K562 (cell line): ENCODE results near the gene FARSA. TPM values are rescaled to one million over a fixed set of nuclear protein-coding genes. Genes with fewer than 3 reads are reported as not detected.
A peak's percentile ranks its signal among the peaks of the same experiment; 100 is the strongest.

Experiments used
- CREBBP ChIP-seq: IDR thresholded peaks from one replicate; pipeline ENCODE4 v1.6.1; 2012; ENCODE audit warnings: low read depth, mild to moderate bottlenecking, control low read depth, inconsistent platforms, low read length
- DACH1 ChIP-seq: fragments of 450-650 bp; IDR thresholded peaks from 2 replicates; pipeline ENCODE4 v1.6.1; 2018; ENCODE audit not compliant: partially characterized antibody
- NRF1 ChIP-seq, 2 experiments: fragments of 450-650 bp; IDR thresholded peaks in 1 of 2; conservative IDR thresholded peaks in 1 of 2; 2 replicates each; pipeline ENCODE4 v1.6.1; 2014; ENCODE audit warnings: mild to moderate bottlenecking in 2 of 2
- PTBP1 ChIP-seq: fragments of 200-400 bp; formaldehyde crosslinking; IDR thresholded peaks from 2 replicates; pipeline ENCODE4 v1.6.1; 2017; ENCODE audit warnings: low read depth, low read length
- SIRT6 ChIP-seq: IDR thresholded peaks from one replicate; pipeline ENCODE4 v1.6.1; 2012; ENCODE audit warnings: low read depth, mild to moderate bottlenecking, control low read depth, inconsistent platforms, low read length, moderate library complexity
- polyA plus RNA-seq, 8 experiments: library from polyadenylated mRNA; depleted of rRNA in 4 of 8; stranded (reverse) in 5 of 8; unstranded in 3 of 8; fragments of >200 nt; fragmentation: Nextera tagmentation in 2 of 8; fragmentation: Illumina TruSeq in 1 of 8; extraction: Ambion mirVana in 2 of 8; extraction: Trizol in 1 of 8; gene quantifications; 2 replicates each; pipeline versions ENCODE4 v1.2.1 to v1.2.3, GENCODE V29; 2011 to 2014; ENCODE audit warnings: inconsistent platforms in 1 of 8, missing spikeins in 1 of 8
- total RNA-seq, 7 experiments: library from RNA; depleted of rRNA in 6 of 7; stranded (reverse); fragments of >200 nt in 6 of 7; fragmentation: Illumina TruSeq in 2 of 7; extraction: Trizol in 2 of 7; gene quantifications; 2 replicates each; pipeline versions ENCODE4 v1.2.1 to v1.2.3, GENCODE V29; 2011 to 2021; ENCODE audit warnings: low replicate concordance in 1 of 7
- TF ChIP-seq, protein P1 (sequence below): fragments of 450-650 bp; IDR thresholded peaks from 2 replicates; pipeline ENCODE4 v1.6.1; 2016; ENCODE audit warnings: low read depth
- TF ChIP-seq, protein P2 (sequence below): fragments of 250-450 bp; sonication (Bioruptor Pico); IDR thresholded peaks from 2 replicates; pipeline ENCODE4 v1.5.1; 2021; ENCODE audit warnings: mild to moderate bottlenecking
- TF ChIP-seq, protein P3 (sequence below): sonication (generic); formaldehyde crosslinking; IDR thresholded peaks from 2 replicates; pipeline ENCODE4 v1.8.0; 2022; ENCODE audit warnings: mild to moderate bottlenecking, missing genetic modification reagents
- TF ChIP-seq, protein P4 (sequence below): fragments of 250-450 bp; sonication (Bioruptor Pico); IDR thresholded peaks from 2 replicates; pipeline ENCODE4 v1.4.0; 2020; ENCODE audit warnings: mild to moderate bottlenecking

FARSA gene
- total and polyA plus RNA-seq, 9 of the 15 experiments (the other 6 are each of a cell fraction or from before 2014, with no cell fraction given), result 25.2 to 237 (median 89.6) TPM

DNA sequence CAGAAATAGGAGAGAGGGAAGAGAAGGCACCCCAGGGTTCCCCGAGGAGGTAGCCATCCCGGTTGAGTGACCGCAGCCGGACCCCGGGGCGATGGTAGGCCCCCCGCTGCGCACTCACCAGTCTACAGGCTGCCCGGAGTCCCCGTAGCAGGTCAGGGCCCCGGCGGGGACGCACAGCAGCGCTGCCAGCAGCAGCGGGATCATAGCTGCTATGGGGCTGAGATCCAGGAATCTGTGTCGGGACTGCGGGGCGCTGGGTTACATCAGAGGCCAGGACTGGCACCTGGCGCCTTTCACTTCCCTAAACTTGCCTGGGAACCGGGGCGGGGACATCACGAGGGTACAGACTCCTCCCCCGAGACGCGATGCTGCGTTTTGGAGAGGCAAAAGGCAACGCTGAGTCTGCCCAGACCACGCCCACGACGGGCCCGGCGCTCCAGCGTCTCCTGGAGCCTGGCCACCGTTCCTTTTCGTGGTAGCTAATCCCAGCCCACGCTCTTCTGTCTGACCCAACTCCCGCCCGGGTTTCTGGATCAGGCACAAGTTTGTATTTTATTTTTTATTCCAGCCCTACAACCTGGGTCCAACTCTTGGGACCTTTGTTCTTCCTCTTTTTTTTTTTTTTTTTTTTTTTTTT lies 52.2 kb downstream of the FARSA start, which contains the start of gene DNASE2 (continued):
- peak; percentile 84 to 86 for TF ChIP-seq NRF1 (conservative IDR thresholded peaks at IDR 0.05 in 1 of 2, IDR thresholded peaks at IDR 0.05 in 1 of 2)
- TF ChIP-seq, protein P1, sequence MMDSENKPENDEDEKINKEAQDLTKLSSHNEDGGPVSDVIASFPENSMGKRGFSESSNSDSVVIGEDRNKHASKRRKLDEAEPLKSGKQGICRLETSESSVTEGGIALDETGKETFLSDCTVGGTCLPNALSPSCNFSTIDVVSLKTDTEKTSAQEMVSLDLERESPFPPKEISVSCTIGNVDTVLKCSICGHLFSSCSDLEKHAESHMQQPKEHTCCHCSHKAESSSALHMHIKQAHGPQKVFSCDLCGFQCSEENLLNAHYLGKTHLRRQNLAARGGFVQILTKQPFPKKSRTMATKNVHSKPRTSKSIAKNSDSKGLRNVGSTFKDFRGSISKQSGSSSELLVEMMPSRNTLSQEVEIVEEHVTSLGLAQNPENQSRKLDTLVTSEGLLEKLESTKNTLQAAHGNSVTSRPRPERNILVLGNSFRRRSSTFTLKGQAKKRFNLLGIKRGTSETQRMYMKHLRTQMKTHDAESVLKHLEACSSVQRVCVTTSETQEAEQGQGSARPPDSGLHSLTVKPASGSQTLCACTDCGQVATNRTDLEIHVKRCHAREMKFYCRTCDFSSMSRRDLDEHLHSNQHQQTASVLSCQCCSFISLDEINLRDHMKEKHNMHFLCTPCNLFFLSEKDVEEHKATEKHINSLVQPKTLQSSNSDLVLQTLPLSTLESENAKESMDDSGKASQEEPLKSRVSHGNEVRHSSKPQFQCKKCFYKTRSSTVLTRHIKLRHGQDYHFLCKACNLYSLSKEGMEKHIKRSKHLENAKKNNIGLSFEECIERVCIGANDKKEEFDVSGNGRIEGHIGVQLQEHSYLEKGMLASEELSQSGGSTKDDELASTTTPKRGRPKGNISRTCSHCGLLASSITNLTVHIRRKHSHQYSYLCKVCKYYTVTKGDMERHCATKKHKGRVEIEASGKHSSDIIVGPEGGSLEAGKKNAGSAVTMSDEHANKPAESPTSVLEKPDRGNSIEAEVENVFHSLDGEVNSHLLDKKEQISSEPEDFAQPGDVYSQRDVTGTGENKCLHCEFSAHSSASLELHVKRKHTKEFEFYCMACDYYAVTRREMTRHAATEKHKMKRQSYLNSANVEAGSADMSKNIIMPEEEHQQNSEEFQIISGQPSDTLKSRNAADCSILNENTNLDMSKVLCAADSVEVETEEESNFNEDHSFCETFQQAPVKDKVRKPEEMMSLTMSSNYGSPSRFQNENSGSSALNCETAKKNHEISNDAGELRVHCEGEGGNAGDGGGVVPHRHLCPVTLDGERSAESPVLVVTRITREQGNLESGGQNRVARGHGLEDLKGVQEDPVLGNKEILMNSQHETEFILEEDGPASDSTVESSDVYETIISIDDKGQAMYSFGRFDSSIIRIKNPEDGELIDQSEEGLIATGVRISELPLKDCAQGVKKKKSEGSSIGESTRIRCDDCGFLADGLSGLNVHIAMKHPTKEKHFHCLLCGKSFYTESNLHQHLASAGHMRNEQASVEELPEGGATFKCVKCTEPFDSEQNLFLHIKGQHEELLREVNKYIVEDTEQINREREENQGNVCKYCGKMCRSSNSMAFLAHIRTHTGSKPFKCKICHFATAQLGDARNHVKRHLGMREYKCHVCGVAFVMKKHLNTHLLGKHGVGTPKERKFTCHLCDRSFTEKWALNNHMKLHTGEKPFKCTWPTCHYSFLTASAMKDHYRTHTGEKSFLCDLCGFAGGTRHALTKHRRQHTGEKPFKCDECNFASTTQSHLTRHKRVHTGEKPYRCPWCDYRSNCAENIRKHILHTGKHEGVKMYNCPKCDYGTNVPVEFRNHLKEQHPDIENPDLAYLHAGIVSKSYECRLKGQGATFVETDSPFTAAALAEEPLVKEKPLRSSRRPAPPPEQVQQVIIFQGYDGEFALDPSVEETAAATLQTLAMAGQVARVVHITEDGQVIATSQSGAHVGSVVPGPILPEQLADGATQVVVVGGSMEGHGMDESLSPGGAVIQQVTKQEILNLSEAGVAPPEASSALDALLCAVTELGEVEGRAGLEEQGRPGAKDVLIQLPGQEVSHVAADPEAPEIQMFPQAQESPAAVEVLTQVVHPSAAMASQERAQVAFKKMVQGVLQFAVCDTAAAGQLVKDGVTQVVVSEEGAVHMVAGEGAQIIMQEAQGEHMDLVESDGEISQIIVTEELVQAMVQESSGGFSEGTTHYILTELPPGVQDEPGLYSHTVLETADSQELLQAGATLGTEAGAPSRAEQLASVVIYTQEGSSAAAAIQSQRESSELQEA, result no peak
- TF ChIP-seq CREBBP, result no peak
- TF ChIP-seq, protein P2, sequence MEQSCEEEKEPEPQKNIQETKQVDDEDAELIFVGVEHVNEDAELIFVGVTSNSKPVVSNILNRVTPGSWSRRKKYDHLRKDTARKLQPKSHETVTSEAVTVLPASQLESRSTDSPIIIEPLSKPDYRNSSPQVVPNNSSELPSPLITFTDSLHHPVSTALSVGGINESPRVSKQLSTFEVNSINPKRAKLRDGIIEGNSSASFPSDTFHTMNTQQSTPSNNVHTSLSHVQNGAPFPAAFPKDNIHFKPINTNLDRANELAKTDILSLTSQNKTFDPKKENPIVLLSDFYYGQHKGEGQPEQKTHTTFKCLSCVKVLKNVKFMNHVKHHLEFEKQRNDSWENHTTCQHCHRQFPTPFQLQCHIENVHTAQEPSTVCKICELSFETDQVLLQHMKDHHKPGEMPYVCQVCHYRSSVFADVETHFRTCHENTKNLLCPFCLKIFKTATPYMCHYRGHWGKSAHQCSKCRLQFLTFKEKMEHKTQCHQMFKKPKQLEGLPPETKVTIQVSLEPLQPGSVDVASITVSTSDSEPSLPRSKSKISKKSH, result no peak
- no peak for TF ChIP-seq DACH1
- TF ChIP-seq PTBP1, result no peak
- TF ChIP-seq, protein P3, sequence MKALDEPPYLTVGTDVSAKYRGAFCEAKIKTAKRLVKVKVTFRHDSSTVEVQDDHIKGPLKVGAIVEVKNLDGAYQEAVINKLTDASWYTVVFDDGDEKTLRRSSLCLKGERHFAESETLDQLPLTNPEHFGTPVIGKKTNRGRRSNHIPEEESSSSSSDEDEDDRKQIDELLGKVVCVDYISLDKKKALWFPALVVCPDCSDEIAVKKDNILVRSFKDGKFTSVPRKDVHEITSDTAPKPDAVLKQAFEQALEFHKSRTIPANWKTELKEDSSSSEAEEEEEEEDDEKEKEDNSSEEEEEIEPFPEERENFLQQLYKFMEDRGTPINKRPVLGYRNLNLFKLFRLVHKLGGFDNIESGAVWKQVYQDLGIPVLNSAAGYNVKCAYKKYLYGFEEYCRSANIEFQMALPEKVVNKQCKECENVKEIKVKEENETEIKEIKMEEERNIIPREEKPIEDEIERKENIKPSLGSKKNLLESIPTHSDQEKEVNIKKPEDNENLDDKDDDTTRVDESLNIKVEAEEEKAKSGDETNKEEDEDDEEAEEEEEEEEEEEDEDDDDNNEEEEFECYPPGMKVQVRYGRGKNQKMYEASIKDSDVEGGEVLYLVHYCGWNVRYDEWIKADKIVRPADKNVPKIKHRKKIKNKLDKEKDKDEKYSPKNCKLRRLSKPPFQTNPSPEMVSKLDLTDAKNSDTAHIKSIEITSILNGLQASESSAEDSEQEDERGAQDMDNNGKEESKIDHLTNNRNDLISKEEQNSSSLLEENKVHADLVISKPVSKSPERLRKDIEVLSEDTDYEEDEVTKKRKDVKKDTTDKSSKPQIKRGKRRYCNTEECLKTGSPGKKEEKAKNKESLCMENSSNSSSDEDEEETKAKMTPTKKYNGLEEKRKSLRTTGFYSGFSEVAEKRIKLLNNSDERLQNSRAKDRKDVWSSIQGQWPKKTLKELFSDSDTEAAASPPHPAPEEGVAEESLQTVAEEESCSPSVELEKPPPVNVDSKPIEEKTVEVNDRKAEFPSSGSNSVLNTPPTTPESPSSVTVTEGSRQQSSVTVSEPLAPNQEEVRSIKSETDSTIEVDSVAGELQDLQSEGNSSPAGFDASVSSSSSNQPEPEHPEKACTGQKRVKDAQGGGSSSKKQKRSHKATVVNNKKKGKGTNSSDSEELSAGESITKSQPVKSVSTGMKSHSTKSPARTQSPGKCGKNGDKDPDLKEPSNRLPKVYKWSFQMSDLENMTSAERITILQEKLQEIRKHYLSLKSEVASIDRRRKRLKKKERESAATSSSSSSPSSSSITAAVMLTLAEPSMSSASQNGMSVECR, result no peak; the same call in 1 of the 2 replicates
- TF ChIP-seq, protein P4, sequence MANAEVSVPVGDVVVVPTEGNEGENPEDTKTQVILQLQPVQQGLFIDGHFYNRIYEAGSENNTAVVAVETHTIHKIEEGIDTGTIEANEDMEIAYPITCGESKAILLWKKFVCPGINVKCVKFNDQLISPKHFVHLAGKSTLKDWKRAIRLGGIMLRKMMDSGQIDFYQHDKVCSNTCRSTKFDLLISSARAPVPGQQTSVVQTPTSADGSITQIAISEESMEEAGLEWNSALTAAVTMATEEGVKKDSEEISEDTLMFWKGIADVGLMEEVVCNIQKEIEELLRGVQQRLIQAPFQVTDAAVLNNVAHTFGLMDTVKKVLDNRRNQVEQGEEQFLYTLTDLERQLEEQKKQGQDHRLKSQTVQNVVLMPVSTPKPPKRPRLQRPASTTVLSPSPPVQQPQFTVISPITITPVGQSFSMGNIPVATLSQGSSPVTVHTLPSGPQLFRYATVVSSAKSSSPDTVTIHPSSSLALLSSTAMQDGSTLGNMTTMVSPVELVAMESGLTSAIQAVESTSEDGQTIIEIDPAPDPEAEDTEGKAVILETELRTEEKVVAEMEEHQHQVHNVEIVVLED (CRISPR knock-in tag), result no peak
- TF ChIP-seq SIRT6, result no peak
